CD4-positive, alpha-beta T cell treated with Interleukin-21 for 1 hour (primary cell): ENCODE measurements around the gene KRTAP7-1.
A peak's percentile ranks its signal among the peaks of the same experiment; 100 is the strongest.

Experiments
- DNase-seq: peaks from one replicate; pipeline ENCODE4 v3.0.0-alpha.2; 2020

KRTAP7-1 gene

GRCh38 chr21:30829659-30830058 is at the start of gene KRTAP7-1:
Gene KRTAP7-1 (minus strand): TSS chr21:30829759. CDS start chr21:30829698, 61 bp downstream.
- DNase-seq = no peak

GRCh38 chr21:30874526-30874925 is 45.0 kb upstream of the KRTAP7-1 start:
- no peak for DNase-seq

GRCh38 chr21:30847627-30848500 is 18.3 kb upstream of the KRTAP7-1 start:
- no peak for DNase-seq

- DNase-seq = no peak
These were observed 13.4 kb upstream of the KRTAP7-1 start for GRCh38 chr21:30842990-30843389.

GRCh38 chr21:30839304-30839703 is 9.7 kb upstream of the KRTAP7-1 start:
- DNase-seq = peak; percentile 0

- no peak for DNase-seq
These were observed 9.0 kb upstream of the KRTAP7-1 start for GRCh38 chr21:30838536-30838935.

- DNase-seq = peak; percentile 48
These were observed 1.7 kb upstream of the KRTAP7-1 start for GRCh38 chr21:30831194-30831765.

GRCh38 chr21:30818837-30819610 is 10.5 kb downstream of the KRTAP7-1 start:
- no peak for DNase-seq

GRCh38 chr21:30813174-30813573 is 16.4 kb downstream of the KRTAP7-1 start, which contains the start of gene KRTAP8-1:
Gene KRTAP8-1 (minus strand): TSS chr21:30813274. CDS start chr21:30813220, 54 bp downstream.
- no peak for DNase-seq

- DNase-seq = no peak
These were observed 29.0 kb downstream of the KRTAP7-1 start for GRCh38 chr21:30800605-30801004.

GRCh38 chr21:30793581-30794314 is 35.8 kb downstream of the KRTAP7-1 start:
- no peak for DNase-seq

GRCh38 chr21:30779249-30779648 is 50.3 kb downstream of the KRTAP7-1 start:
- no peak for DNase-seq
